Peyer's patch (tissue), 4 donors: Measurements from ENCODE around the gene TENT5A.

ENCODE experiments used
- POLR2A ChIP-seq, 2 donors: fragments of 450-650 bp; IDR thresholded peaks; one replicate each; pipeline ENCODE4 v1.5.1; 2017; ENCODE audit warnings: antibody characterized with exemption in 2 of 2, mild to moderate bottlenecking in 2 of 2, moderate library complexity in 2 of 2
- TF ChIP-seq, protein P1 (sequence below), 6 experiments: fragments of 450-650 bp in 4 of 6; fragments of 200-600 bp in 2 of 6; sonication (generic) in 1 of 6; IDR thresholded peaks; one replicate each; pipeline ENCODE4 v1.5.1; 2017 to 2019; ENCODE audit warnings: antibody characterized with exemption in 6 of 6, mild to moderate bottlenecking in 3 of 6, moderate library complexity in 1 of 6

DNA sequence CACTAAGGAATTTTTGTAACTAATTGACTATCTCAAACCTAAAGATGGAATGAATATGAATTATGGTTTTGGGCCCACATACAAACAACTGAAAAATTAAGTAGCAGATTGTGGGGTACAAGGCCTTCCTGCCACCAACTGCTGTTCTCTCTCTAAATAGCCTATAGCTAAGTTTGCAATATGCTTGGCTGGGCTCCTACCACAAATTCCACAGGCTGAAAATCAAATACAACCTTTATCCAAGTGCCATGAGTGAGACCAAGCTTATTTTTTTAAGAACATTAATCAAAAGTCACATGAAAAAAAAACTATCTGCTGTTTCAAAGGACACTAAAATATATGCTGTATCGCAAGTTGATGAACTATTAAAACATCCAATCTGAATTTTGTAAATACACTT, 52.1 kb downstream of the TENT5A start:
- TF ChIP-seq POLR2A (IDR thresholded peaks at IDR 0.05), result no peak
- TF ChIP-seq, protein P1, sequence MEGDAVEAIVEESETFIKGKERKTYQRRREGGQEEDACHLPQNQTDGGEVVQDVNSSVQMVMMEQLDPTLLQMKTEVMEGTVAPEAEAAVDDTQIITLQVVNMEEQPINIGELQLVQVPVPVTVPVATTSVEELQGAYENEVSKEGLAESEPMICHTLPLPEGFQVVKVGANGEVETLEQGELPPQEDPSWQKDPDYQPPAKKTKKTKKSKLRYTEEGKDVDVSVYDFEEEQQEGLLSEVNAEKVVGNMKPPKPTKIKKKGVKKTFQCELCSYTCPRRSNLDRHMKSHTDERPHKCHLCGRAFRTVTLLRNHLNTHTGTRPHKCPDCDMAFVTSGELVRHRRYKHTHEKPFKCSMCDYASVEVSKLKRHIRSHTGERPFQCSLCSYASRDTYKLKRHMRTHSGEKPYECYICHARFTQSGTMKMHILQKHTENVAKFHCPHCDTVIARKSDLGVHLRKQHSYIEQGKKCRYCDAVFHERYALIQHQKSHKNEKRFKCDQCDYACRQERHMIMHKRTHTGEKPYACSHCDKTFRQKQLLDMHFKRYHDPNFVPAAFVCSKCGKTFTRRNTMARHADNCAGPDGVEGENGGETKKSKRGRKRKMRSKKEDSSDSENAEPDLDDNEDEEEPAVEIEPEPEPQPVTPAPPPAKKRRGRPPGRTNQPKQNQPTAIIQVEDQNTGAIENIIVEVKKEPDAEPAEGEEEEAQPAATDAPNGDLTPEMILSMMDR (IDR thresholded peaks at IDR 0.05), result no peak
